Nephron (organoid): ENCODE results near the gene MAPK13.

ENCODE experiments used
- H3K27ac Mint-ChIP-seq, 3 experiments: 2 replicates each; pipeline ENCODE4 v1.8.0; 2020; ENCODE audit warnings: mixed read lengths in 3 of 3, mild to moderate bottlenecking in 2 of 3, moderate library complexity in 1 of 3
- H3K27me3 Mint-ChIP-seq: 2 replicates; pipeline ENCODE4 v1.8.0; 2021; ENCODE audit warnings: low read depth, mild to moderate bottlenecking, moderate library complexity, mixed read lengths
- H3K36me3 Mint-ChIP-seq: 2 replicates; pipeline ENCODE4 v1.8.0; 2020; ENCODE audit warnings: low read depth, mixed read lengths
- H3K4me1 Mint-ChIP-seq: 2 replicates; pipeline ENCODE4 v1.8.0; 2020; ENCODE audit warnings: mixed read lengths
- H3K4me3 Mint-ChIP-seq, 3 experiments: 2 replicates each; pipeline ENCODE4 v1.8.0; 2020; ENCODE audit warnings: mild to moderate bottlenecking in 3 of 3, mixed read lengths in 3 of 3, moderate library complexity in 2 of 3
- H3K9me3 Mint-ChIP-seq: 2 replicates; pipeline ENCODE4 v1.8.0; 2020; ENCODE audit warnings: mixed read lengths
- CTCF ChIP-seq, 3 experiments: fragments of 200-600 bp; sonication (generic); IDR thresholded peaks; one replicate each; pipeline ENCODE4 v1.5.0; 2021; ENCODE audit warnings: antibody characterized with exemption in 3 of 3; ENCODE audit not compliant: unreplicated experiment in 3 of 3

Gene MAPK13

GRCh38 chr6:36138667-36139066 lies 8.4 kb downstream of the MAPK13 start:
- H3K27ac Mint-ChIP-seq = no peak overlapping the region
- H3K36me3 Mint-ChIP-seq = no peaks in the 10 kb centered on the region
- TF ChIP-seq CTCF (IDR thresholded peaks at IDR 0.05; ENCODE audit: unreplicated experiment in 3 of 3) = no peak
- H3K4me3 Mint-ChIP-seq = no peak overlapping the region
- H3K9me3 Mint-ChIP-seq = no peaks in the 10 kb centered on the region
- H3K4me1 Mint-ChIP-seq = peaks cover 23% of the 10 kb centered on the region
- peaks cover 3% of the 10 kb centered on the region for H3K27me3 Mint-ChIP-seq

GRCh38 chr6:36139431-36139830 lies 9.1 kb downstream of the MAPK13 start:
- peak; percentile 16 to 23 (median 22) for TF ChIP-seq CTCF (IDR thresholded peaks at IDR 0.05; ENCODE audit: unreplicated experiment in 3 of 3)
- Mint-ChIP-seq H3K27me3 (no peaks in the 10 kb centered on the region), H3K9me3 (no peaks in the 10 kb centered on the region), H3K36me3 (no peaks in the 10 kb centered on the region), H3K27ac (peak overlapping the region in 2 of 3 experiments; percentile 8 to 58), H3K4me1 (peaks cover 21% of the 10 kb centered on the region), H3K4me3 (no peak overlapping the region)

GRCh38 chr6:36139991-36140710 lies 9.8 kb downstream of the MAPK13 start:
- TF ChIP-seq CTCF (IDR thresholded peaks at IDR 0.05; ENCODE audit: unreplicated experiment in 3 of 3) = no peak
- H3K9me3 Mint-ChIP-seq = no peaks in the 10 kb centered on the region
- H3K4me3 Mint-ChIP-seq = no peak overlapping the region
- H3K27me3 Mint-ChIP-seq = no peaks in the 10 kb centered on the region
- no peaks in the 10 kb centered on the region for H3K36me3 Mint-ChIP-seq
- H3K4me1 Mint-ChIP-seq = peaks cover 21% of the 10 kb centered on the region
- peak overlapping the region in 2 of 3 experiments; percentile 8 to 58 for H3K27ac Mint-ChIP-seq

- Mint-ChIP-seq H3K27me3 (no peaks in the 10 kb centered on the region), H3K36me3 (no peaks in the 10 kb centered on the region), H3K9me3 (no peaks in the 10 kb centered on the region), H3K27ac (no peak overlapping the region), H3K4me3 (no peak overlapping the region), H3K4me1 (peaks cover 21% of the 10 kb centered on the region)
- no peak for TF ChIP-seq CTCF (IDR thresholded peaks at IDR 0.05; ENCODE audit: unreplicated experiment in 3 of 3)
Measured at GRCh38 chr6:36141091-36141490, 10.8 kb downstream of the MAPK13 start.

GRCh38 chr6:36141961-36142360 lies 11.6 kb downstream of the MAPK13 start:
- no peak overlapping the region for H3K4me3 Mint-ChIP-seq
- H3K4me1 Mint-ChIP-seq = peaks cover 16% of the 10 kb centered on the region
- no peak for TF ChIP-seq CTCF (IDR thresholded peaks at IDR 0.05; ENCODE audit: unreplicated experiment in 3 of 3)
- H3K36me3 Mint-ChIP-seq = no peaks in the 10 kb centered on the region
- H3K27me3 Mint-ChIP-seq = no peaks in the 10 kb centered on the region
- H3K9me3 Mint-ChIP-seq = no peaks in the 10 kb centered on the region
- no peak overlapping the region for H3K27ac Mint-ChIP-seq
